GM12872 (cell line): Measurements from ENCODE around the gene PLD3.

Source experiments
- TF ChIP-seq, protein P1 (sequence below): IDR thresholded peaks from 3 replicates; pipeline ENCODE4 v1.5.1; 2011; ENCODE audit warnings: low read depth, mild to moderate bottlenecking, low read length, moderate library complexity; ENCODE audit not compliant: insufficient read depth

PLD3 gene

DNA sequence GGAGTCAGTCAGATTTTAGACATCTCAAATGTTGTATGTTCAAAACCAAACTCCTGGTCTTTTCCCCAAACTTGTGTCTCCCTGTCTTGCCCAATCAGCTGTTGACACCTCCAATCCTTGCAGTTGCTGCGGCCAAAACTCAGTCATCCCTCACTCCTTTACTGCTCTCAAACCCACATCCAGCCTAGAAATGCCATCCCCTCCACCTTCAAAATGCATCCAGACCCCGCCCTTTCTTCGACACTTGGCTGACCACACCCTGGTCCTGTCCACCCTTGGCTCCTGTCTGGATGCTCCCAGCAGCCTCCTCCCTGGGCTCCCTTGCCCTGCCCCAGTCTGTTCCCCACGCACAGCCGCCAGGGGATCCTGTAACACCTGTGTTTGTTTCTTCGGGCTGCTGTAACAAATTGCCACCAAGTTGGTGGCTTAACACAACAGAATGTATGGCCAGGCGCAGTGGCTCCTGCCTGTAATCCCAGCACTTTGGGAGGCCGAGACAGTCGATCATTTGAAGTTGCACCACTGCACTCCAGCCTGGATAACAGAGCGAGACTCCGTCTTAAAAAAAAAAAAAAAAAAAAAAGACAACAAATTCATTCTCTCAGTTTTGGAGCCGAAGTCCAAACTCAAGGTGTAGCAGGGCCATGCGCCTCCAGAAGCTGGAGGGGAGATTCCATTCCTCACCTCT lies 11.7 kb downstream of the PLD3 start:
- TF ChIP-seq, protein P1, sequence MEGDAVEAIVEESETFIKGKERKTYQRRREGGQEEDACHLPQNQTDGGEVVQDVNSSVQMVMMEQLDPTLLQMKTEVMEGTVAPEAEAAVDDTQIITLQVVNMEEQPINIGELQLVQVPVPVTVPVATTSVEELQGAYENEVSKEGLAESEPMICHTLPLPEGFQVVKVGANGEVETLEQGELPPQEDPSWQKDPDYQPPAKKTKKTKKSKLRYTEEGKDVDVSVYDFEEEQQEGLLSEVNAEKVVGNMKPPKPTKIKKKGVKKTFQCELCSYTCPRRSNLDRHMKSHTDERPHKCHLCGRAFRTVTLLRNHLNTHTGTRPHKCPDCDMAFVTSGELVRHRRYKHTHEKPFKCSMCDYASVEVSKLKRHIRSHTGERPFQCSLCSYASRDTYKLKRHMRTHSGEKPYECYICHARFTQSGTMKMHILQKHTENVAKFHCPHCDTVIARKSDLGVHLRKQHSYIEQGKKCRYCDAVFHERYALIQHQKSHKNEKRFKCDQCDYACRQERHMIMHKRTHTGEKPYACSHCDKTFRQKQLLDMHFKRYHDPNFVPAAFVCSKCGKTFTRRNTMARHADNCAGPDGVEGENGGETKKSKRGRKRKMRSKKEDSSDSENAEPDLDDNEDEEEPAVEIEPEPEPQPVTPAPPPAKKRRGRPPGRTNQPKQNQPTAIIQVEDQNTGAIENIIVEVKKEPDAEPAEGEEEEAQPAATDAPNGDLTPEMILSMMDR, result no peak

DNA sequence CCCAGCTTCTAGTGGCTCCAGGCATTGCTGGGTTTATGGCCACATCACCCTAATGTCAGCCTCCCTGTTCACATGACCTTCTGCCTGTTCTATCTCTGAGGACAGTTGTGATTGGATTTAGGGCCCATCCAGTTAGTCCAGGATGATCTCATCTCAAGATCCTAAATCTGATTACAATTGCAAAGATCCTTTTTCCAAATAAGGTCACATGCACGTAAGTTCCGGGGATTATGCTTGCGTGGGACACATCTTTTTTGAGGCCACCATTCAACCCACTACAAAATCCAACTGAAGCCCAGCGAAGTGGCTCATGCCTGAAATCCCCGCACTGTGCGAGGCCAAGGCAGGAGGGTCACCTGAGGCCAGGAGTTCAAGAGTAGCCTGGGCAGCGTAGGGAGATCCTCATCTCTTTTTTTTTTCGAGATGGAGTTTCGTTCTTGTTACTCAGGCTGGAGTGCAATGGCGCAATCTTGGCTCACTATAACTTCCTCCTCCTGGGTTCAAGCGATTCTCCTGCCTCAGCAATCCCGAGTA lies 12.3 kb downstream of the PLD3 start:
- TF ChIP-seq, protein P1, result no peak

DNA sequence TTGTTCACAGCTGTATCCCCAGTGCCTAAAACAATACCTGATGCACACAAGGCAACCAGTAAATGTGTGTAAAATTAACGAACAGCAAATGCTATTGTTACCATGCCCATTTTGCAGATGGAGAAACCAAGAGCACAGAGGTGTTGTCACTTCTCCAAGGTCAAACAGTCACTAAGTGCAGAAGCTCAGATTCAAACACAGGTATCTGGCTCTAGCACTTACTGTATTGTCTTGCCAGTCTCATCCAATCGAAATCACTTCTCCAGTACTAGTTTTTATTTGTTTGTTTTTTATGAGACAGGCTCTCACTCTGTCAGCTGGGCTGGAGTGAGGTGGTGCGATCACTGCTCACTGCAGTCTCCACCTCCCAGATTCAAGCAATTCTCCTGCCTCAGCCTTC lies 13.7 kb downstream of the PLD3 start:
- TF ChIP-seq, protein P1, result no peak

DNA sequence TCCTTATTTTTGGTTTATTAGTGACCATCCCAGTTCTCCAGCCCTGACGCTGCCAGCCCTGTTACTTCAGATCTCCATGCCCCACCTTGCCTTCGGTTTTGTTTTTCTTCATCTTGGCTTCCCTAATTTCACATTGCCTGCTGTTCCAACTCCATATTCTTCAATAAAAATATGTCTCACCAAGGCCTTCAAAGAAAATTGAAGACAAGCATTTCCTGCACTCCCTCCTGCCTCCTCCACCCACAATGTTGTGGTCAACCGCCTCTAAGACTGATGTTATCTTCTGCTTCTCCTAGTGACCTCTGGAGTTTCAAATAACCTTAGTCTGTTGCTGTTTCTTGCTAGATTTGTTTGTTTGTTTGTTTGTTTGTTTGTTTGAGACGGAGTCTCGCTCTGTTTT lies 14.6 kb downstream of the PLD3 start:
- TF ChIP-seq, protein P1, result no peak

DNA sequence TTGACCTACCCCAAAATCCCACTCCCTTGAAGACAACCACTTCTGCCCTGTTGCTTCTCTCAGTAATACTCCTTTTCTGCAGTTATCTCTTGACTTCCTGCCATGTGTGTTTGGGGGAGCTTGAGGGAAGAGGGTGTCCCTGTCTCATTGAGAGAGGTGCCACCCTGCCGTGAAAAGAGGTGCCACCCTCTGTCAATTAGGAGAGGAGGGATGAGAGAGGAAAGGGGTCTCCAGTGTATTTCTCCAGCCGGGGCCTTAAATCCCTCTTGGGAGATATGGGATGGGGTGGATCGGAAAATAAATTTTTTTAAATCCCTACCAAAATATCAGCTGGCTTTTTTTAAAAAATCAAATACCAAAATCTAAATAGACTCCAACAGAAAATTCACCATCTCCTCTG lies 16.5 kb downstream of the PLD3 start:
- TF ChIP-seq, protein P1, result no peak

DNA sequence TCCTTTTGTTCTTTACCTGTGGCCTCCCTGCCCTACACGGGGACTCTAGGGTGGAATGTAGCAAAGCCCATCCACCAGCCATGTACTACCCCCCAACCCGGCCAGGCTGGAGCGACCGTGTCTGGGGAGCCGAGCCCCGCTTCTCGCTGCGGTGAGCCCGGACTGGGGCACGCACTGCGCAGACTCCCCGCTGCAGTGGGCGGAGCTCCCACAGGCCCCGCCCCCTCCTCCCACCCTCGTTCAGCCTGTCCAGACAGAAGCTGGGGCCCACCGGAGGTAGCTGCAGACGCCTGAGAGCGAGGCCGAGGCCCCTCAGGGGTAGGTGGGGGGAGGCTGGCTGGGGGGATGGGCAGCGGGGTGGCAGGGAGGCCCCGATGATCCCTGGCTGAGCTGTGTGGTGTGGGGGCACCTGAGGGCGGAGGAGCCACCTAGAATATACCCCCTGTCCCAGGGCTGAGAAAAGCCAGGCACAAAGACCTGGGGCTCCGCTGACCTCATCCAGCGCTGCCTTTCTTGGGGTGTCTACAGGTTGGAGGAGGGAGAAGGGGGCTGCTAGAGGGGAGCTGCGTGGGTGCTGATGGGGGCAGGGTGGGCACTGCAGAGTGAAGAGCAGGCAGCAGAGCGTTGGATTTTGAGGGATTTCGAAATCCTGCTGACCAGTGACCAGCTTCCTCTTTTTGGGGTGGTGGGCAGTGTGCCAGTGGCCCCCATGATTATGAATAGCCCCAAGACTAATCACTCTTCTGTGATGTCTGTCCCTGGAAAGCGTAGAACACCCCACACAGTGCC lies 17.3 kb downstream of the PLD3 start:
- TF ChIP-seq, protein P1, result no peak

DNA sequence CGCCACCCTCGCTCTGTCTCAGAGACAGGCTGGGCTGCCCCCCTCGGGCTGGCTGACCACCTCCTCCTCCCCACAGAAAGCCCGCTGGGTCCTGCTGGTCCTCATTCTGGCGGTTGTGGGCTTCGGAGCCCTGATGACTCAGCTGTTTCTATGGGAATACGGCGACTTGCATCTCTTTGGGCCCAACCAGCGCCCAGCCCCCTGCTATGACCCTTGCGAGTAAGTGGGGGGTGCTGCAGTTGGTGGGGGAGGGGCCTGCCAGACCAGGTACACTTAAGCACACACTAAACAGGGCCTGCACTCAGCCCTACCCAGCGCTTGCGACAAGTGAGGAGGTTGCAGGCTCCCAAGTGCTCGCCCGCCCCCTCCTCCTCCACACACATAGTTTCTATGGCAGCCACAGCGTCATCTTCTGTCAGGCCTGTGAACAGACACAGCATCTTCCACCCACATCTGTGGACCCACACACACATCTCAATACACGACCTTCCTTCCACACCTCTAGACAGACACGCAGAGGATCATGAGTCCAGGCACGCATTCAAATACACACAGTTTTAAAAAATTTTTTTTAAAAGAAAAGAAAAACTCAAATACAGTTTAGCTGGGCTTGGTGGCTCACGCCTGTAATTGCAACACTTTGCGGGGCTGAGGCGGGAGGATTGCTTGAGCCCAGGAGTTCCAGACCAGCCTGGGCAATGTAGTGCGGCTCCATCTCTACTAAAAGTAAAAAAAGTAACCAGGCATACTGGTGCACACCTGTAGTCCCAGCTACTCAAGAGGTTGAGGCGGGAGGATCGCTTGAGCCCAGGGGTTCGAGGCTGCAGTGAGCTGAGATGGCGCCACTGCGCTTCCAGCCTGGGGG lies 18.4 kb downstream of the PLD3 start:
- TF ChIP-seq, protein P1, result no peak
